Keratinocyte (primary cell): ENCODE results near the gene MAP1LC3A.

ENCODE experiments used
- EZH2 ChIP-seq: IDR thresholded peaks from one replicate; pipeline ENCODE4 v1.6.1; 2012; ENCODE audit warnings: inconsistent platforms, mild to moderate bottlenecking, low read length, moderate library complexity
- TF ChIP-seq, protein P1 (sequence below), 3 experiments: IDR thresholded peaks in 1 of 3; conservative IDR thresholded peaks in 1 of 3; optimal IDR thresholded peaks in 1 of 3; 2 replicates in 2 of 3; 3 replicates in 1 of 3; pipeline versions ENCODE3 to v1.5.1; 2011; ENCODE audit warnings: low read length in 3 of 3, mild to moderate bottlenecking in 3 of 3, moderate library complexity in 2 of 3, control low read depth in 1 of 3, inconsistent platforms in 1 of 3; ENCODE audit not compliant: insufficient read depth in 2 of 3; ENCODE audit errors: extremely low read depth in 1 of 3

DNA sequence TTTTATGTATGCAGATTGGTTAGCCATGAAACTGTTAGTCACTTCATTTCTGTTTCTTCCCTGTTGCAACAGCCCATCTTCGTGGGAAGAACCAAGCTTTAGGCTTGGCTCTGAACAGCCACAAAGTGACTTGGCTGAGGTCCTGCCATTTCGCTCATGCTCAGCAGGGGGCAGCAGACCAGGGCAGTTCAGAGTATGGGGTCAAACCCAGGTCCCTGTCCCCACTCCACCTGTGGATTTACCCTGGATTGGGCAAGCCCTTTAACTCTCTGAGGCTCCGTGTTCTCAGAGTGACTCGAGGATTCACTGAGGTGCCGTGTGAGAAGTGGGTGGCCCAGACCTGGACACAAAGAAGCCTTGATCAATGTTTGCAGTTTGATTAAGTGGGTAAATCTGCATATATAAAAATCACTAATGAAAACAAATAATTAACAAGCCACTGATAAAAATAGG is 19.8 kb upstream of the MAP1LC3A start:
- TF ChIP-seq, protein P1, sequence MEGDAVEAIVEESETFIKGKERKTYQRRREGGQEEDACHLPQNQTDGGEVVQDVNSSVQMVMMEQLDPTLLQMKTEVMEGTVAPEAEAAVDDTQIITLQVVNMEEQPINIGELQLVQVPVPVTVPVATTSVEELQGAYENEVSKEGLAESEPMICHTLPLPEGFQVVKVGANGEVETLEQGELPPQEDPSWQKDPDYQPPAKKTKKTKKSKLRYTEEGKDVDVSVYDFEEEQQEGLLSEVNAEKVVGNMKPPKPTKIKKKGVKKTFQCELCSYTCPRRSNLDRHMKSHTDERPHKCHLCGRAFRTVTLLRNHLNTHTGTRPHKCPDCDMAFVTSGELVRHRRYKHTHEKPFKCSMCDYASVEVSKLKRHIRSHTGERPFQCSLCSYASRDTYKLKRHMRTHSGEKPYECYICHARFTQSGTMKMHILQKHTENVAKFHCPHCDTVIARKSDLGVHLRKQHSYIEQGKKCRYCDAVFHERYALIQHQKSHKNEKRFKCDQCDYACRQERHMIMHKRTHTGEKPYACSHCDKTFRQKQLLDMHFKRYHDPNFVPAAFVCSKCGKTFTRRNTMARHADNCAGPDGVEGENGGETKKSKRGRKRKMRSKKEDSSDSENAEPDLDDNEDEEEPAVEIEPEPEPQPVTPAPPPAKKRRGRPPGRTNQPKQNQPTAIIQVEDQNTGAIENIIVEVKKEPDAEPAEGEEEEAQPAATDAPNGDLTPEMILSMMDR (optimal IDR thresholded peaks at IDR 0.05 in 1 of 3, IDR thresholded peaks at IDR 0.05 in 1 of 3, conservative IDR thresholded peaks at IDR 0.05 in 1 of 3; ENCODE audit: extremely low read depth in 1 of 3, insufficient read depth in 2 of 3, low read length in 3 of 3), result peak; percentile 86 to 94 (median 89)
- TF ChIP-seq EZH2, result no peak
